NOMO-1 treated with dmso at 0.1 percent for 144 hours (cell line): Measurements from ENCODE around the gene AGAP3.

ENCODE experiments used
- DNase-seq: peaks from one replicate; lab custom pipeline; 2025; ENCODE audit not compliant: unreplicated experiment; lab: John Stamatoyannopoulos, UW

AGAP3 gene

GRCh38 chr7:151134743-151135524 lies 48.7 kb downstream of the AGAP3 start:
- no peak for DNase-seq

DNA sequence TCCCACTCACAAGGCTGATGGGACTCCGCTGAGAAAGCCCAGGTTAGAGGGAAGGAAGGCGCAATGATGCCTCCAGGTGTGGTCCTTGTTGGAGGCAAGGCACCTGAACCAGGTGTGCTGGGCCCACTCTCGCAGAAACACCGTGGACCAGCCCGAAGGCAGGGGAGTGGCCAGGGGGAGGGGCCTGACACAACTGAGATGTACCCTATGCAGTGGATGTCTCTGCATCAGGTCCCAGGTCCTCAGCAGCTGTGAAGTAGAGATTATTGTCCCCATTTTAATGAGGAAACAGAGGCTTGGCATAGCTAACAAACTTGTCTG lies 49.2 kb downstream of the AGAP3 start:
- no peak for DNase-seq

DNA sequence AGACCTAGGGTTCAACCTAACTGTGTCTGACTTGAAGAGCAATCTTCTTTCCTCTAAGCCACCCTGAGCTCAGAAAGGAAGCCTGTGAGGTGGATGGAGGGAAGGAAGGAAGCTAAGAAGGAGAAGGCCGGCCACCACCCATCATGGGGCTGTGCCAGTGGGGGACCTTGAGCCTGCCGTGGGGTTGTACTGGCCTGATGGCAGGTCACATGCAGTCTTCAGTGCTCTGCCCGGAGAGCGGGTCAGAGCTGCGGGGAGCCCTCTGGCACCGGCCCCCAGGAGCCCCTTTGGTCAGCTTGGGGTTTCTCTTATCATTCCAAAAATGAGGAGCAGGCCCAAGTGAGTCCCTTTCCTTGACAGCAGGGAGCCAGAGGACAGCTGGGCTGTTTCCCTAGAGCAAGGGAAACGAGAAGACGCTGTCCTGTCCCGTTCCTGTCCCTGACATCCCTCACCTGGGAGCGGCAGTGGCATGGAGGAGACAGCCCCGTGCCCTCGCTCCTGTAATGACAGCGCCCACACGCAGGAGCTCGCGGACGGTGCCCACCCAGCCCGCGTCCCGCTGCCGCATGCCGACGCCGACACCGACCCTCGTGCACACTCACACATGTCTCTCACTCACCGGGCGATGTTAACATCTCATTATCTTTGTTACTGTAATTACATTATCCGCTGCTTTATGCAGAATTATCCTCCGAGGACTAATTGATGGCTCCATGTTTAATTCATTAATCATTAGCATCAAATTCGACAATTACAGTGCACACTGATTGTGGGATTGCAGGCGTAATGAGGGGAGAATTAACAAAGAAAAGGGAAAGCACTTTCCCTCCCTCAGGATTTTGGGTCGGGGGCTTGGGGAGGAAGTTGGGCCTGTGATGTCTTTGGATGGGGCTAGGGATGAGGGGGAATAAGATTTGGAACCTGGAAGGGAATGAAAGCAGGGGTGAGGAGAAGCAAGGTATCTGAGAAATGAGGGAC lies 49.9 kb downstream of the AGAP3 start:
- DNase-seq, result no peak

- no peak for DNase-seq
These were observed 50.9 kb downstream of the AGAP3 start for GRCh38 chr7:151137076-151137675.

GRCh38 chr7:151137791-151138152 lies 51.5 kb downstream of the AGAP3 start:
- DNase-seq, result no peak

DNA sequence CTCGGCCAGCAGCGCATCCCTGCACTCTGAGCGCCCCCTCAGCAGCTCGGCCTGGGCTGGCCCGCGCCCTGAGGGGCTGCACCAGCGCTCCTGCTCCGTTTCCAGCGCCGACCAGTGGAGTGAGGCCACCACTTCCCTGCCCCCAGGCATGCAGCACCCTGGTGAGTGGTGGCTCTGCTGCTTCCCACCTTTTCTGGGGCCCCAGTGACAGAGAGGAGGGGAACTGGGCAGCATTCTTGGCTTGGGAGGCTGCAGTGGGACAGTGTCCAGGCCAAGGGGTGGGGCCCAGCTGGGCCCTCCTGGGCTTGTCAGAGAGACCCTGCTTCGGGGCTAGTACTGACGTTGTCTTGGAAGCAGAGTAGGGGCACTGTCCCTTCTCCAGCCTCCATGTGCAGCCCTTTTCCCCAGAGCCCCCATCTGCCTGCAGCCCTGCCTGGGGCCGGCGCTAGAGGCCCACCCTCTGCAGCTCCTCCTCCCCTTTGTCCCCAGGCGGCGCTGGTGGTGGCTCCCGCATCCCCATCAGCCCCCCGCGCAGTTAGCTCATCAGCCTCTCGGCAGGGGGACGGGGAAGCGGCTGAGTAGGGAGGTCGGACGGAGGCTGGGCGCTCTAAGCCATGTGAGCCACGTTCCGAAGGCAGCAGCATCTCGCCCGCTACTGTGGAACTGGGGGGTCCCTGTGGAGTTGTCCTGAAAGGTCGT lies 52.0 kb downstream of the AGAP3 start:
- DNase-seq, result no peak

GRCh38 chr7:151139071-151139790 lies 53.0 kb downstream of the AGAP3 start:
- DNase-seq, result no peak

GRCh38 chr7:151139791-151140190 lies 53.5 kb downstream of the AGAP3 start:
- no peak for DNase-seq

GRCh38 chr7:151140826-151141225 lies 54.6 kb downstream of the AGAP3 start:
- DNase-seq, result no peak

- DNase-seq, result no peak
These were observed 55.1 kb downstream of the AGAP3 start for GRCh38 chr7:151141311-151141854.

DNA sequence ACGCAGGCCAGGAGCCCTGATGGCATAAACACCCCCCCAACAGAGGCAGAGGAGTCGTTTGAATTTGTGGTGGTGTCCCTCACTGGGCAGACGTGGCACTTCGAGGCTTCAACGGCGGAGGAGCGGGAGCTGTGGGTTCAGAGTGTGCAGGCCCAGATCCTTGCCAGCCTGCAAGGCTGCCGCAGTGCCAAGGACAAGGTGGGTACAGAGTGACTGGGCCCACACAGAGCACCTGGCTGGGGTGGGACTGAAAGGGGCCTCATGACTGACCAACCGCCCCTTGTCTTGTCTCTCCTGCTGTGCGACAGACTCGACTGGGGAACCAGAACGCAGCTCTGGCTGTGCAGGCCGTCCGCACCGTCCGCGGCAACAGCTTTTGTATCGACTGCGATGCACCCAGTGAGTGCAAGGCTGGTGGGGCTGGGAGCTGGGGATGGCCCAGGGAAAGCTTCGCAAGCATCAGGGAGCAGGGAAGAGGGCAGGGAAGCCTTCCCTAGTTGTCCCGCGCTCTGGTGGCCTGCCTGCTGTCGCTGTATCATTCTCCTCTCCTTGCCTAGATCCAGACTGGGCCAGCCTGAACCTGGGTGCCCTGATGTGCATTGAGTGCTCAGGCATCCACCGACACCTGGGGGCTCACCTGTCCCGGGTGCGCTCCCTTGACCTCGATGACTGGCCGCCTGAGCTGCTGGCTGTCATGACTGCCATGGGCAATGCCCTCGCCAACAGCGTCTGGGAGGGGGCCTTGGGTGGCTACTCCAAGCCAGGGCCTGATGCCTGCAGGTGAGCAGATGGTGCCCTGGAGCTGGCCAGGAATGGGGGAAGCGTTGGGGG lies 55.8 kb downstream of the AGAP3 start:
- no peak for DNase-seq

- DNase-seq, result no peak
These were observed 56.4 kb downstream of the AGAP3 start for GRCh38 chr7:151142686-151143040.

DNA sequence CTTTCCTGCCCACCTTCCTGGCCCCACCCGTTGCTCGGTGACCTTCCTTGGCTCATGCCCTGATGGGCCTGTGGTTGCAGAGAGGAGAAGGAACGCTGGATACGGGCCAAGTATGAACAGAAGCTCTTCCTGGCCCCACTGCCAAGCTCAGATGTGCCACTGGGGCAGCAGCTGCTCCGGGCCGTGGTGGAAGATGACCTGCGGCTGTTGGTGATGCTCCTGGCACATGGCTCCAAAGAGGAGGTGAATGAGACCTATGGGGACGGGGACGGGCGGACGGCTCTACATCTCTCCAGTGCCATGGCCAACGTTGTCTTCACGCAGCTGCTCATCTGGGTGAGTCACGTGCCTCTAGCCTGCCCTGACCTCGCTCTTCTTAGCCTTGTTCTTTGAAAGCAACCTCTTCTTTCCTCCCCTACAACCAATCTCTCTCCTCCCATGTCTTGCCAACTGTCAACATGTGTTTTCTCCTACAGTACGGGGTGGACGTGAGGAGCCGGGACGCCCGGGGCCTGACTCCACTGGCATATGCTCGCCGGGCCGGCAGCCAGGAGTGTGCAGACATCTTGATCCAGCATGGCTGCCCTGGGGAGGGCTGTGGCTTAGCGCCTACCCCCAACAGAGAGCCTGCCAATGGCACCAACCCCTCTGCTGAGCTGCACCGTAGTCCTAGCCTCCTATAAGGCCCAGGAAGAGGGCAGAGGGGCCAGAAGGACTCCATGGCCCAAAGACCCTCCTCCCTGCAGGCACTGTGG lies 57.2 kb downstream of the AGAP3 start:
- DNase-seq, result no peak

GRCh38 chr7:151144387-151144786 lies 58.1 kb downstream of the AGAP3 start:
- DNase-seq, result no peak

- no peak for DNase-seq
These were observed 60.5 kb downstream of the AGAP3 start for GRCh38 chr7:151146761-151147160.

- DNase-seq, result no peak
These were observed 62.3 kb downstream of the AGAP3 start for GRCh38 chr7:151148319-151149259.

DNA sequence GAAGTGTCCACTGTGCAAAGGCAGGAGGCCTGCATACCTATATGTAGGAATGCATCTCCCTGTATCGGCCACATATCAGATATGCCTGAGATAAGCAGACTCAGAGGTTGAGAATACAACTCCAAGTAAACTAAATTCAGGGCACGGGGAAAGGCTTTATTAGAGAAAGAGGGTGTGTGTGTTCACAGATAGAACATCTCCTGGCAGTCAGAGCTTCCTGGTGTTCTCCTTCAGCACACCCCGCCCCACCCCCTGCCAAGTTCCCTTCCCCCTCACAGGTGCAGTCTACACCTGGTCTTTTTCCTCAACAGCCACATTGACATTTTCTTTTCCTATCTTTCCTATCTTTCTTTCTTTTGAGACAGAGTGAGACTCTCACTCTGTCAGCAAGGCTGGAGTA lies 64.1 kb downstream of the AGAP3 start:
- DNase-seq, result no peak
